GM18502 (cell line): Measurements from ENCODE around the gene PTPRG.

ENCODE experiments used
- ATAC-seq: cut with Tn5 transposase; IDR thresholded peaks from one replicate; pipeline ENCODE4 v1.9.1; 2021; ENCODE audit warnings: mild to moderate bottlenecking; ENCODE audit not compliant: unreplicated experiment, poor library complexity

Gene PTPRG

DNA sequence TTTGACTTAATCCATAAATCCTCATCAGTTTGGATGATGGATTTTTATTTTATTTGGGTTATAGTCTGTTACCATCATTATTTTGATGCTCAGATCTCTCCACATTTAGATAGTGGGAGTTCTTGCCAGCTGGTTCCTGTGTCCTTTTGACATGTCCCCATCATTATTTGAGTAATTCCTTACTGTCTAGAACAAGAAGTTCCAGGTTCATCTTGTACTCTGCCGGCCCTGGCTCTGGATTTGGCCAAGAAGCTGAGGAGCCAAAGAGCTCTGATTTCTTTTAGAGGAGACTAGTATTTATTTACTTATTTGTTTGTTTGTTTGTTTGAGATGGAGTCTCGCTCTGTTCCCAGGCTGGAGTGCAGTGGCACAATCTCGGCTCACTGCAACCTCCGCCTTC lies 54.3 kb downstream of the PTPRG start:
- no peak for ATAC-seq

GRCh38 chr3:61616586-61616985 lies 55.2 kb downstream of the PTPRG start:
- ATAC-seq: no peak

DNA sequence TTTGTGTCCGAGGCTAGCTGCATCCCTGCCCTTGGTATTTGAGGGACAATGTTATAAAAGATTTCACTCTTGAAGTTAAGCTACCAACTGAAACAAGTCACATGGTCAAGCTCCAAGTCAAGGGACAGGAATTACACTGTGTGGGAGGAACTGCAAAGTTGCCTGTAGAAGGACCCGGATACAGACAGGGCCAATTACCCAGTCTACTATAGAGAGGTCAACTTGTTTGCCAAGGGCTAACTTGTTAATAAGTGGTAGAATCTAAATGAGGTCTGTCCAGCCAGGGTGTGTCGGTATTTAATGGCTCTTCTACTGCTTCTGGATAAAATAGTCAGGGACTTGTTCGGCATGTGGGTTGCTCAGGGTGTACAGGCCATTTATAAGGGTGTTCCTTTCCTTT lies 55.7 kb downstream of the PTPRG start:
- no peak for ATAC-seq

DNA sequence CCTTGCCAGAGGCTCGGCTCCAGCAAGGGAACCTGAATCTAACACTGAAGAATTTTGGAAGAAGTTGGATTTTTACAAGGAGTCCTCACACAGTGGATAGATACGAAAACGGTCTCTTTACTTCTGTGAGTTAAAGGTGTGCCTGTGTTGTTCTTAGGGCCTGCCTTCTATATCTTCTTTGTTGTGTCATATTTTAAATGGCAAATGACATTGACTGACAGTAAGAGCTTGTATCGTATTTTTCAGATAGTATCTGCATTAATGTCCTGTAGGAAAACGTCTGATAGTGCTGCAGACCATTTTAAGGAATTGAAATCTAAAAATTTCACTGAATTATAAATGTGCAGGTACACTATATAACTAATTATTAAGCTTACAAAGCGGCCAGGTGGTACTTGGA lies 56.3 kb downstream of the PTPRG start:
- no peak for ATAC-seq

DNA sequence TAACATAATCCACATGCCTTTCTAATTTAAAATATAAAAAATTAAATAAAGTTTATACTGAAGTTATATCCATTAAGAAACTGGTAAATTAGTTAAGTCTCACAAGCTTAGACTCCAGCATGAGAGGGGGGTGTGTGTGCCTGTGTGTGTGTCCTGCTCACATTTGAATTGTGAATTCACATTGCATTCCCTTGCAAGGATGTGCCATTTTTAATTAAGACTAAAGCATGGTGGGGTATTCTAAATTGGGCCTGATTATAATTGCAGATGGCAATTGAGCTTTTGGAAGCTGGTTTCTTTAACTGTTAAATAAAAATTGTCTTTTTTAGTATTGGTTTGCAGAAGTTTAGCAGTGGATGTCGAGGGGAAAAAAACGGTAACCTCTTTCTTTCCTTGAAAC lies 56.9 kb downstream of the PTPRG start:
- no peak for ATAC-seq

- ATAC-seq: no peak
These were observed 57.5 kb downstream of the PTPRG start for GRCh38 chr3:61618871-61619270.

DNA sequence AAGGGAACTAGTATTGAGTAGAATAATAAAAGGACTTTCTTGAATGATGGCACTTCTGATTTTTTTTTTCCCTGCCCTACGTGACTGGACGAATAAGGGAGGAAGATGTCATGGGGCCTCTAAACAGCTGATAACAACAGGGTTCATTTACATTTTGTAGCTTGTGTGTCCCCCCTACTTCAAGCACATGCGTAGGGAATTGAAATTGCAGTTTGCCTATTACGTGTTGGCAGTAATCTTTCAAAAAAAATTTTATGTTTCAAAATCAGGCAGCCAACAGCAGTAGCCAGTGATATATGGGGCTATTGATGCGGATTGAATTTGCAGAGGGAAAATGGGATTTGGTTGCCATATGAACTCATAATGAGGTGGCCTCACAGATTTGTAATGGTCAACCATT lies 58.7 kb downstream of the PTPRG start:
- no peak for ATAC-seq

- no peak for ATAC-seq
These were observed 62.9 kb downstream of the PTPRG start for GRCh38 chr3:61624300-61624699.

GRCh38 chr3:61625429-61625828 lies 64.1 kb downstream of the PTPRG start:
- ATAC-seq: no peak

DNA sequence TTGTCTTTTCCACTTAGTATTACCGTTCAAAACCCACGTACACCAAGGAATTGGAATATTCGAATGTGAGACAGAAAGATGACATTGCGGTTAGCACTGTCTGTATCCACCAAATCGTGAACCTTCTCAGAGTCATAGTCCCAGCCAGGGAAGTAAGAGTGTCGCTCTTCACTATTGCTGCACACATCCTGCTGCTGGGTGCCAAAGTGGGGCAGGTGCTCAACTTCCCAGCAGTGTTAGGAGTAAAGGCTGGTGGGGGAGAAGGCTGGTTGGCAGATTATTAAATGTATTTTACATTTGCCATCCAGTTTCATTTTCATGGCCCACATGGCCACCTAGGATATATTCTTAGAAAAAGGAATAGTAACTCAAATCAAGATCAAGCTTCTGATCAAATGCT lies 65.1 kb downstream of the PTPRG start:
- no peak for ATAC-seq

GRCh38 chr3:61627768-61628185 lies 66.4 kb downstream of the PTPRG start:
- no peak for ATAC-seq

DNA sequence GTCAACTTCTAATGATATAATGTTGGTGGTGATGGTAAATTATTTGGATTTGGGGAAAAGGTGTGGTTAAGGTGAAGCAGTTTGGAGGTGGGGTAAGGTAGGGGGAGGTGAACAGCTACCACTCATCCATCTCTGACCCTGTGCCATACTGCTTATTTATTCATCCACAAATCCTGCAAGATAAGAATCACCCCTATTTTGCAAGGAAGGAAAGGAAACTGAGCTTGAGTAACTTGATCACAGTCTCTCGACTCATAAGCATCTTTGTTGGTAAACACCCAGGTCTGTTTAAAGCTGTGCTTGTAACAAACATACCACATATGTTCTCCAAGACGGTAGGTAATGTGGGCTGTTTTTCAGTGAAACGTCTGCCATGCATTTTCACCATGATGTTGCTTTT lies 67.3 kb downstream of the PTPRG start:
- no peak for ATAC-seq

GRCh38 chr3:61629442-61629841 lies 68.1 kb downstream of the PTPRG start:
- no peak for ATAC-seq

DNA sequence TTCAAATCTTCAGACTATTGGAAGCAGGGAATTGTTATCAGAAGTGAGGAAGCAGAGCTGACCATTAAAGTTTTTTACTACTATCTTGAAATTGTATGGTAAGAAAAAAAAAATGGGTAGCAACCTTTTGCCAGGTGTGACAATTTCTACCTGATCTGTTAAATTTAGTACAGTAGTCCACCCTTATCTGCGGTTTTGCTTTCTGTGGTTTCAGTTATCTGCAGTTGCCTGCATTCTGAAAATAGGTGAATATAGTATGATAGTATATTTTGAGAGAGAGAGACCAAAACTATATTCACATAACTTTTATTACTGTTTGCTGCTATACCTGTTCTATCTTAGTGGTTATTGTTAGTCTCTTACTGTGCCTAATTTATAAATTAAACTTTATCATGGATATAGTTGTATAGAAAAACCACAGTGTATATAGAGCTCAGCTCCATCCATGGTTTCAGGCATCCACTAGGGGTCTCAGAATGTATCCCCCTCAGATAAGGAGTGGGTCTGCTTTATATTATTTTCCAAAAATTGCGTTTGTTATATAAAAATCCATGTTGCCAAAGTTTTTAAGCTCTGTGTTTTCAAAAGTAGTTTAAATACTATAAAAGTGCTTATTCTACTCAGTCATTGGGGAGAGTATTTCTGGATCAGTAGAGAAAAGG lies 69.9 kb downstream of the PTPRG start:
- no peak for ATAC-seq

- ATAC-seq: no peak
These were observed 71.3 kb downstream of the PTPRG start for GRCh38 chr3:61632568-61633175.

- ATAC-seq: no peak
These were observed 73.3 kb downstream of the PTPRG start for GRCh38 chr3:61634678-61635077.

- ATAC-seq: peak; percentile 96
These were observed 76.0 kb downstream of the PTPRG start for GRCh38 chr3:61637088-61638051.

GRCh38 chr3:61638741-61639140 lies 77.4 kb downstream of the PTPRG start:
- no peak for ATAC-seq

GRCh38 chr3:61639991-61640390 lies 78.6 kb downstream of the PTPRG start:
- no peak for ATAC-seq

DNA sequence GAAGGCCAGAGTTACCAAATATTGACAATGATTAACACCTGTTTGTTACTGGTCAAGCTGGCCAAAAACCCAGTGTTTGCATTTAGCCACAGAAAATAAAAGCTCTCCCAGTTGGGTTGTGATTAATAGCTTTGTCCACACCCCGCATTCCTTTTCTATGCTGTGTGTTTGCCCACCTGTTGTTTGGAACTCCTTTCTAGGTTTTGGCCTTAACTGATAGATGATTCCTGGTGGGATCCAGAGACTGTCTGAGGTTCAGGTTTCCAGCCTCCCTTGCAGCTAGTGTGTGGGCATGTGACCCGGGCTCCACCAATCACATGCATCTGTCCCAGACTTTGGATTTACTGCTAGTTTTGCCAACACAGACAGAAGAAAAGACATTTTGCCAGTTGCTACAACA lies 83.8 kb downstream of the PTPRG start:
- ATAC-seq: no peak

- ATAC-seq: no peak
These were observed 85.0 kb downstream of the PTPRG start for GRCh38 chr3:61646360-61646759.
